ENCODE results near the gene CREBBP.
"Not testable (repeated sequence)": the region's sequence is repeated elsewhere in the genome, so short reads cannot be mapped to it uniquely, and the experiment has no call there.

Gene CREBBP

GRCh38 chr16:3731126-3731935, 149.2 kb downstream of the CREBBP start:
- no peak for DNase-seq

DNA sequence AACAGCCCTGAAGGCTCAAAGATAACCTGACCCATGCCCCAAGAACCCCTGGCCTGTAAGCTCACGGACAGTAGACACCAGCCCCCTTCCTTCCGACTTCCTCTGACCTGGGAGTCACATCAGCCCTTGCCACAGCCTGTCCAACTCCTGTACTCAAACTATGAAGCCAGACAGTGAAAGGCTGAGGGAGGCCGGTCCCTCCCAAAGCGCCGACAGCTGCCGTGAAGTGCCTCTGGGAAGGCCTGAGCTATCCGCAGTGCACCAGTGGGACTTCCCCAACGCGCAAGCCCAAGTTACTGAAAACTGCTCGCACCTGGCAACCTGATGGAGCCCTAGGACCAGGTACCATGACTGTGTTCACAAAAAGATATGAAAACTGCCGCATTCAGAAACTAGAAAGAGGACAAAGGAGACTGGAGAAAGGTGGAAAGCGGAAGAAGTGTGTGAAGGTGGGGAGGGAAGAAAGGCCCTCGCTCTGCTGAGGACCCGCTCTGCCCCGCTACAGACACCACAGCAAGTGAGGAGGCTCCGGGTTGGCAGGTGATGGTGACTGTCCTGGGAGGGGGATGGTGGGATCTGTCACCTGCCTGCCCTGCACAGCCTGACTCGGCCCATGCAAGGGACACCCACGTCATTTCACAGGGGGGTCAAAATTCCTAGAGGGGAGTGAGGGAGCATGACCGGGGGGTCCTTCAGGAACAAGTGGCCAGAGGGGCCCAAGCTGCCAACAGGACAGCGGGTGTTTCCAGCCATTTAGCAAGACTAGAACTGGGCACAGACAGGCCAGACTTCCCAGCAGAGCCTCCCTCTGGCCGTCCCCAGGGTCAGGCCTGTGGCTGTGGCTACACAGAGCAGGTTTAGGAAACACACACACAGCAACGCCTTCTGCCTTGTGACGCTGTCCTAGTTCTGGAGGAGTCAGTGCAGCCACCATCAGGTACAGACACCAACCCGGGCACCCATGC, 150.1 kb downstream of the CREBBP start:
- DNase-seq, result no peak

GRCh38 chr16:3729161-3730112, 151.1 kb downstream of the CREBBP start:
- DNase-seq, result no peak

DNA sequence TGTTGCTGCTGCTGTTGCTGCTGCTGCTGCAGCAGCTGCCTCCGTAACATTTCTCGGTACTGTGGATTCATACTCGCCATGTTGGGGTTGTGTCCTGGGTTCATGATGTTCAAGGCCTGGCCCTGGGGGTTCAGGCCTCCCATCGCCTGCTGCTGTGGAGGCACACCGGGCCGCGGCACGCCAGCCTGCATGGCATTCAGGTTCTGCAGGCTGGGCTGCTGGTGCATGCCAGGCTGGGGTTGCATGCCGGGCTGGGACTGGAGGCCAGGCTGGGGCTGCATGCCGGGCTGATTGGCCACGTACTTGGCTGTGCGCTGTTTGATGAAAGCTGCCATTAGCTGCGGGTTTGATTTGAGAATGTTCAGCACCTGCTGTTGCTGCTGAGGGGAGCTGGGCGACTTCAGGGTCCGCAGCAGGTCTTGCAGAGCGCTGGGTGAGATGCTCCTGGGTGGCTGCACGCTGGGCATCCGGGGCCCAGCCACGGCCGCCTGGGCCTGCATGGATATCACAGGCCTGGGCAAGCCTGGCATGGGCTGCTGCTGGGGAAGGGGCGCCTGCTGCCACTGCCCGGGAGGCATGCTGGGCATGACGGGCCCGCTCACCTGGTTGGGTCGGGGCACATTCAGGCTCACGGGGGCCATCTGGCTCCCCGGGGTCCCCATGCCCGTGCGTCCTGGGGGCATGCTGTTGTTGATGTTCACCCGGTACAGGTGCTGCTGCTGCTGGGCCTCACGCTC, 151.9 kb downstream of the CREBBP start:
- no peak for DNase-seq

DNA sequence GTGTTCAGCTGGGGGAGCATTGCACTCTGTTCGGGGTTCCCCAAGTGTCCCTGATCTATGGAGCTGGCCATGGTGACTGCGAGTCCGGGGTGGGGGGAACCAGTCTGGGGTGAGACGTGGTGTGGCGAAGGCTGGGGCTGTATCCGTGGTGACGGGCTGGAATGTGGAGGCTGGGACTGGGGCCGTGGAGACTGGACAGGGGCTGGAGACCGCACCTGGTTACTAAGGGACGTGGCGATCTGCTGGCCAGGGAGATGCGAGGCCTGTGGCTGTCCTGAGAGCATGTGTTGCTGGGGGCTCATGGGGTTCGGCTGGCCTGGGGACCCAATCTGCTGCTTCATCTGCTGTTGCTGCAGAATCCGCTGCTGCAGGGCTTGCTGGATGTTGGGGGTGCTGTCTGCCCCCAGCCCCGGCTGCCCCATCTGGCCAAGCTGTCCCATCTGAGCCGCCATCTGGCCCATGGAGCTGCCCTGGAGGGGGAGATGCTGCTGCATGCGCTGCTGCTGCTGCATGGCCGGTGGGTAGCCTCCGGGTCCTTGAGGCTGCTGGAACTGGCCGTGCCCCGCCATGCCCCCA, 152.6 kb downstream of the CREBBP start:
- DNase-seq, result no peak

DNA sequence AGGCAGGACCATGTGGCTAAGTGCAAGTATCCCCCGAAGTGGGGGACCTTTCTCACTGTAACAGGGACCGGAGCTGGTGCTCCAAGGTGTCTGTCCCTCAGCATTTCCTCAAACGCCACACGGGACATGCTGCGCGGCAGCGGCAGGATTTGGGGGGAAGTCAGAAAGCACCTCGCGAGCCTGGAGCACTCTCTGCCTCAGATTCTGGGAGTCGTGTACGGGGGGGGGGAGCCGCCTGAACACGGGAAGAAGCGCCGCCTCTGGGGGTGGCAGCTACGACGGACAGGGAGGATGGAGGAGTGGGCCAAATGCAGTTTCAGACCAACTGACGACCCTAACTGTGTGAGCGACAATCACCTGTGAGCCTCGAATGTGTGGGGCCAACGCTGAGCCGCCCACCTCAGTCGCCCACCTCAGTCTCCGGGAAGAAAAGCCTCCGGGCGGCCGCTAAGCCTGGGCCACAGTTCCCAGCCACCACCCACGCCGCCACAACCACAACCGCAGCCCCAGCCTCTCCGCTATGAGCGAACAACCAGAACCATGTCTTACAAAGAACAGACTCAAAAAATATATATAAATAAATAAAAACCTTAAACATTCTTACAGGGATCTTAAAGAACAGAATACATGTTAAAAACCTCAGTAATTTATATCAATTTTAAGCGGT, 154.4 kb downstream of the CREBBP start:
- DNase-seq, result no peak

- no peak for DNase-seq
Measured at GRCh38 chr16:3725276-3725675, 155.2 kb downstream of the CREBBP start.

GRCh38 chr16:3722508-3722907, 158.0 kb downstream of the CREBBP start:
- no peak for DNase-seq

GRCh38 chr16:3720418-3720817, 160.1 kb downstream of the CREBBP start:
- DNase-seq, result no peak

DNA sequence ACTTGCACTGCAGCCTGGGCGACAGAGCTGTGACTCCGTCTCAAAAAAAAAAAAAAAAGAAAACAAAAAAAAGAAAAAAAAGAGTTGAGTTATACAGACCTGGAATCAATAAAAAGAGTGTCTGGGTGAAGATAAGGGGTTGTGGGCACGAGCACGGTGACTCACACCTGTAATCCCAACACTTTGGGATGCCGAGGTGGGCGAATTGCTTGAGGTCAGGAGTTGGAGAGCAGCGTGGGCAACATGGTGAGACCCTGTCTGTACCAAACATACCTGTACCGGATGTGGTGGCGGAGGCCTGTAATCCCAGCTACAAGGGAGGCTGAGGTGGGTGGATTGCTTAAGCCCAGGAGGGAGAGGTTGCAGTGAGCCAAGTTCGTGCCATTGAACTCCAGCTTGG, 161.9 kb downstream of the CREBBP start:
- DNase-seq, result no peak

DNA sequence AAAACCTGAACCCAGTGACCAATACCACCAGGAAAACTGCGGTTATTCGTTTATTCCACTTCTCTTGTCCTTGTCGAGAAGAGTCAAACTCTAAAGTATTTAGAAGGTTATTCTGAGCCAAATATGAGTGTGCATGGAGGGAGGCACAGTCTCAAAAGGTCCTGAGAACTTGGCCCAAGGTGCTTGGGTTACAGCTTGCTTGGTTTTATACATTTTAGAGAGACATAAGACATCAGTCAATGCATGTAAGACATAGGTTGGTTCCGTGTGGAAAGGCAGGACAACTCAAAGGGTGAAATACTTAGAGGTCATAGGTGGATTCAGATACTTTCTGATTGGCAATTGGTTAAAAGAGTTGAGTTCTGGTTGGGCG, 162.5 kb downstream of the CREBBP start:
- DNase-seq, result no peak

- peak; percentile 98 for DNase-seq
Measured at GRCh38 chr16:3717235-3718018, 163.1 kb downstream of the CREBBP start, which contains the start of gene TRAP1. Gene TRAP1, minus strand, starts transcription at chr16:3717524. Its CDS starts 16 bp downstream, at chr16:3717508.

GRCh38 chr16:3716831-3717234, 163.7 kb downstream of the CREBBP start:
- DNase-seq, result peak; percentile 75

DNA sequence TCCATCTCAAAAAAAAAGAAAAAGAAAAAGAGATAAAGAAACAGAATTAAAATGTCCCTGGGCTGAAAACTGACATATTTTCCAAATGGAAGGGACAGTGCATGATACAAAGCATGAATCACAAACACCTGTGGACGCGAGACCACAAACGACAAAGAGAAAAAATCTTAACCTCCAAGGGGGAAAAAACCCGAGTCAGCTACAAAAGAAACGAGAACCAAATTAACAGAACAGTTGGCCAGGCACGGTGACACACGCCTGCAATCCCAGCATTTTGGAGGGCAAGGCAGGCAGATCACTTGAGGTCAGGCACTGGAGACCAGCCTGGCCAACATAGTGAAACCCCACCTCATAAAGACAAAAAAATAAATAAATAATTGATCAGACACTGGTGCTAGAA, 165.1 kb downstream of the CREBBP start:
- no peak for DNase-seq

GRCh38 chr16:3714378-3714777, 166.1 kb downstream of the CREBBP start:
- not testable (repeated sequence) for DNase-seq

- DNase-seq, result no peak
Measured at GRCh38 chr16:3713587-3714242, 166.8 kb downstream of the CREBBP start.

DNA sequence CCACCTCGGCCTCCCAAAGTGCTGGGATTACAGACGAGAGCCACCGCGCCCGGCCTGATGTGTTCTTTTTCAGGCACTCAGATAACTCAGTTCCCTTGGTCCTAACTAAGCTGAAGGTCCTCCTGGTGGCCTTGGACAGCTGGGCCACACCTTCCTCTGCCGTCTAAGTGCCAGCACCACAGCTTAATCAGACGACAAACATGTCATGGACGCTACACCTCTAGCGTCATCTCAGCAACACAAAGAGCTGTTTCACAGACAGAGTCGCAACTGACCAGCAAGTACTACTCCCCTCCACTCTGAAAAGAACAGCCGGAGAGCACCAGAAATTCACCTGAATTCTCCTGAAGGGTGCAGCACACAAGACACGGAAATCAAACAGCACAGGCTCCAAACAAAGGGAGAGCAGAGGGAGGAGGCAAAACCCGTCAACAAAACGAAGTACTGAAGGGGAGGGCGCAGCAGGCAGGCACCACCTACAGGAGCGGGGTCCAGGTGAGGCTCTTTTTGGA, 167.6 kb downstream of the CREBBP start:
- no peak for DNase-seq

GRCh38 chr16:3706253-3707012, 174.1 kb downstream of the CREBBP start:
- no peak for DNase-seq
